SK-N-MC (cell line): ENCODE measurements around the gene SYT2.

Source experiments
- EZH2 ChIP-seq: fragments of 200-600 bp; sonication (generic); IDR thresholded peaks from one replicate; pipeline ENCODE4 v1.6.1; 2017; ENCODE audit warnings: antibody characterized with exemption
- POLR2AphosphoS5 ChIP-seq: IDR thresholded peaks from 2 replicates; pipeline ENCODE4 v1.6.1; 2012; ENCODE audit warnings: mild to moderate bottlenecking, low read depth, low read length, borderline replicate concordance

DNA sequence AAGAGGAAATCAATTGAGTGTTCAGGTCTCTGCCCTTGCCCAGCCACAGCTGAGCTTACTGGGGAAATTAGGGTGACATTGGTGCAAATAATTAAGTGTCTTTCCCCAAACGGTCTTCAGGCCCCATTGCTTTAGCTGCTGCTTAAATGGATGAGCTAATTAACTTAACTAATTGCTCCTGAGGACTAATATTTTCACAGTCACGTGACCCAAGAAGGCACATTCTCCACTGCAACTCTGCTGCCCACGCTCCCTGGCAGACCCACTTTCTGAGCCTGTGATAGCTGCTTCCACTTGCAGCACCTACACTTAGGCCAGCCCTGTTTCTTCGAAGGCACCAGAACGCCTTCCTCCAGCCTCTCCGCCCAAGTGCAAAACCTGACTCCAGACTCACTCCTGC, 56.2 kb downstream of the SYT2 start:
- no peak for TF ChIP-seq POLR2AphosphoS5
- TF ChIP-seq EZH2 = no peak
